ENCODE results near the gene KIAA1217.

Gene KIAA1217

GRCh38 chr10:24197263-24197662, 11.7 kb upstream of the KIAA1217 start:
- Mint-ChIP-seq H3K36me3 (ENCODE audit: low read depth) (no peaks in the 10 kb centered on the region), H3K4me3 (no peak overlapping the region), H3K27me3 (no peaks in the 10 kb centered on the region), H3K9me3 (no peaks in the 10 kb centered on the region), H3K27ac (no peak overlapping the region), H3K4me1 (ENCODE audit: low read depth) (no peaks in the 10 kb centered on the region)
- intact Hi-C loops (cut with micrococcal nuclease), result loop anchor here (2.0 kb wide), 1 partner anchor 1038 kb away; no protein-coding TSS in a partner anchor

GRCh38 chr10:24201503-24202180, 7.3 kb upstream of the KIAA1217 start:
- Mint-ChIP-seq H3K4me3 (no peak overlapping the region), H3K27me3 (peaks cover 7% of the 10 kb centered on the region), H3K9me3 (no peaks in the 10 kb centered on the region), H3K27ac (no peak overlapping the region), H3K4me1 (ENCODE audit: low read depth) (no peaks in the 10 kb centered on the region), H3K36me3 (ENCODE audit: low read depth) (no peaks in the 10 kb centered on the region)
- intact Hi-C loops (cut with micrococcal nuclease), result no loop called here

GRCh38 chr10:24202181-24202570, 6.8 kb upstream of the KIAA1217 start:
- Mint-ChIP-seq H3K27me3 (peaks cover 9% of the 10 kb centered on the region), H3K27ac (no peak overlapping the region), H3K4me3 (no peak overlapping the region), H3K4me1 (ENCODE audit: low read depth) (no peaks in the 10 kb centered on the region), H3K36me3 (ENCODE audit: low read depth) (no peaks in the 10 kb centered on the region), H3K9me3 (no peaks in the 10 kb centered on the region)
- intact Hi-C loops (cut with micrococcal nuclease), result no loop called here

- no peaks in the 10 kb centered on the region for H3K9me3 Mint-ChIP-seq
- no peak overlapping the region for H3K4me3 Mint-ChIP-seq
- intact Hi-C loops (cut with micrococcal nuclease), result no loop called here
- no peaks in the 10 kb centered on the region for H3K36me3 Mint-ChIP-seq (ENCODE audit: low read depth)
- H3K27ac Mint-ChIP-seq, result no peak overlapping the region
- H3K27me3 Mint-ChIP-seq, result peaks cover 40% of the 10 kb centered on the region
- peaks cover 10% of the 10 kb centered on the region for H3K4me1 Mint-ChIP-seq (ENCODE audit: low read depth)
These were observed 3.1 kb upstream of the KIAA1217 start for GRCh38 chr10:24205821-24206220.

- Mint-ChIP-seq H3K27me3 (peaks cover 42% of the 10 kb centered on the region), H3K4me3 (no peak overlapping the region), H3K36me3 (ENCODE audit: low read depth) (no peaks in the 10 kb centered on the region), H3K9me3 (no peaks in the 10 kb centered on the region), H3K27ac (no peak overlapping the region), H3K4me1 (ENCODE audit: low read depth) (peaks cover 10% of the 10 kb centered on the region)
- intact Hi-C loops (cut with micrococcal nuclease), result no loop called here
These were observed 2.6 kb upstream of the KIAA1217 start for GRCh38 chr10:24206334-24206733.

- H3K9me3 Mint-ChIP-seq, result no peaks in the 10 kb centered on the region
- H3K36me3 Mint-ChIP-seq (ENCODE audit: low read depth), result no peaks in the 10 kb centered on the region
- intact Hi-C loops (cut with micrococcal nuclease), result no loop called here
- peaks cover 10% of the 10 kb centered on the region for H3K4me1 Mint-ChIP-seq (ENCODE audit: low read depth)
- H3K27me3 Mint-ChIP-seq, result peaks cover 42% of the 10 kb centered on the region
- H3K4me3 Mint-ChIP-seq, result no peak overlapping the region
- H3K27ac Mint-ChIP-seq, result no peak overlapping the region
These were observed 2.0 kb upstream of the KIAA1217 start for GRCh38 chr10:24206926-24207325.

- Mint-ChIP-seq H3K9me3 (no peaks in the 10 kb centered on the region), H3K27ac (no peak overlapping the region), H3K27me3 (peaks cover 43% of the 10 kb centered on the region), H3K4me3 (no peak overlapping the region), H3K36me3 (ENCODE audit: low read depth) (no peaks in the 10 kb centered on the region), H3K4me1 (ENCODE audit: low read depth) (peaks cover 10% of the 10 kb centered on the region)
- intact Hi-C loops (cut with micrococcal nuclease), result no loop called here
These were observed 1.6 kb upstream of the KIAA1217 start for GRCh38 chr10:24207341-24207740.

- Mint-ChIP-seq H3K27ac (no peak overlapping the region), H3K27me3 (peaks cover 42% of the 10 kb centered on the region), H3K9me3 (no peaks in the 10 kb centered on the region), H3K36me3 (ENCODE audit: low read depth) (no peaks in the 10 kb centered on the region), H3K4me1 (ENCODE audit: low read depth) (peaks cover 10% of the 10 kb centered on the region), H3K4me3 (no peak overlapping the region)
- intact Hi-C loops (cut with micrococcal nuclease), result no loop called here
These were observed 942 bp upstream of the KIAA1217 start for GRCh38 chr10:24207781-24208611.

- Mint-ChIP-seq H3K4me3 (no peak overlapping the region), H3K4me1 (ENCODE audit: low read depth) (peaks cover 10% of the 10 kb centered on the region), H3K9me3 (no peaks in the 10 kb centered on the region), H3K36me3 (ENCODE audit: low read depth) (no peaks in the 10 kb centered on the region), H3K27ac (no peak overlapping the region), H3K27me3 (peaks cover 41% of the 10 kb centered on the region)
- intact Hi-C loops (cut with micrococcal nuclease), result no loop called here
These were observed 464 bp downstream of the KIAA1217 start for GRCh38 chr10:24209432-24209771.

GRCh38 chr10:24209946-24210491, 1.1 kb downstream of the KIAA1217 start:
- H3K4me3 Mint-ChIP-seq, result no peak overlapping the region
- peaks cover 10% of the 10 kb centered on the region for H3K4me1 Mint-ChIP-seq (ENCODE audit: low read depth)
- no peaks in the 10 kb centered on the region for H3K36me3 Mint-ChIP-seq (ENCODE audit: low read depth)
- H3K27ac Mint-ChIP-seq, result no peak overlapping the region
- intact Hi-C loops (cut with micrococcal nuclease), result no loop called here
- no peaks in the 10 kb centered on the region for H3K9me3 Mint-ChIP-seq
- H3K27me3 Mint-ChIP-seq, result peaks cover 41% of the 10 kb centered on the region

- Mint-ChIP-seq H3K4me3 (no peak overlapping the region), H3K36me3 (ENCODE audit: low read depth) (no peaks in the 10 kb centered on the region), H3K27me3 (peaks cover 40% of the 10 kb centered on the region), H3K9me3 (no peaks in the 10 kb centered on the region), H3K27ac (no peak overlapping the region), H3K4me1 (ENCODE audit: low read depth) (peaks cover 10% of the 10 kb centered on the region)
- intact Hi-C loops (cut with micrococcal nuclease), result no loop called here
These were observed 1.6 kb downstream of the KIAA1217 start for GRCh38 chr10:24210501-24210900.

- no peak overlapping the region for H3K27ac Mint-ChIP-seq
- intact Hi-C loops (cut with micrococcal nuclease), result no loop called here
- H3K36me3 Mint-ChIP-seq (ENCODE audit: low read depth), result no peaks in the 10 kb centered on the region
- H3K4me1 Mint-ChIP-seq (ENCODE audit: low read depth), result peaks cover 6% of the 10 kb centered on the region
- H3K9me3 Mint-ChIP-seq, result no peaks in the 10 kb centered on the region
- H3K27me3 Mint-ChIP-seq, result peaks cover 26% of the 10 kb centered on the region
- H3K4me3 Mint-ChIP-seq, result no peak overlapping the region
These were observed 4.3 kb downstream of the KIAA1217 start for GRCh38 chr10:24213266-24213665.

GRCh38 chr10:24213881-24214280, 4.9 kb downstream of the KIAA1217 start:
- Mint-ChIP-seq H3K36me3 (ENCODE audit: low read depth) (no peaks in the 10 kb centered on the region), H3K27me3 (peaks cover 19% of the 10 kb centered on the region), H3K4me1 (ENCODE audit: low read depth) (peaks cover under 1% of the 10 kb centered on the region), H3K27ac (no peak overlapping the region), H3K4me3 (no peak overlapping the region), H3K9me3 (no peaks in the 10 kb centered on the region)
- intact Hi-C loops (cut with micrococcal nuclease), result no loop called here

GRCh38 chr10:24214762-24215161, 5.8 kb downstream of the KIAA1217 start:
- H3K27me3 Mint-ChIP-seq, result peaks cover 11% of the 10 kb centered on the region
- no peak overlapping the region for H3K27ac Mint-ChIP-seq
- no peak overlapping the region for H3K4me3 Mint-ChIP-seq
- H3K36me3 Mint-ChIP-seq (ENCODE audit: low read depth), result no peaks in the 10 kb centered on the region
- H3K9me3 Mint-ChIP-seq, result no peaks in the 10 kb centered on the region
- intact Hi-C loops (cut with micrococcal nuclease), result no loop called here
- no peaks in the 10 kb centered on the region for H3K4me1 Mint-ChIP-seq (ENCODE audit: low read depth)
